H1 (cell line): ENCODE measurements around the gene FBLN2. TPM values are rescaled to one million over a fixed set of nuclear protein-coding genes. Genes with fewer than 3 reads are reported as not detected.

ENCODE experiments used
- CTCF ChIA-PET: fragments of 300-600 bp; sonication (Branson Sonifier 250); formaldehyde crosslinking; loops from one replicate; lab custom pipeline; 2021; ENCODE audit not compliant: partially characterized antibody; lab: Charles Lee
- POLR2A ChIA-PET: fragments of 300-600 bp; sonication (Branson Sonifier 250); formaldehyde crosslinking; loops from one replicate; lab custom pipeline; 2021; ENCODE audit warnings: inconsistent platforms; ENCODE audit not compliant: partially characterized antibody; lab: Charles Lee
- DNase-seq, 2 experiments: peaks; one replicate each; pipeline versions ENCODE4 v3.0.0 to v3.0.0-alpha.2; 2010 to 2022; ENCODE audit warnings: low spot score in 2 of 2, low read depth in 1 of 2, mixed read lengths in 1 of 2
- FAIRE-seq: peaks from 2 replicates; lab custom pipeline; 2011; peaks lifted over from hg19 to GRCh38; lab: Jason Lieb, UNC
- H2AFZ ChIP-seq: 2 replicates; pipeline ENCODE4 v1.8.1; 2012; ENCODE audit warnings: low read length, inconsistent platforms
- H2AK5ac ChIP-seq: 2 replicates; pipeline ENCODE4 v1.6.1; 2013; ENCODE audit warnings: low read depth, low read length
- H2BK120ac ChIP-seq: replicated peaks from 2 replicates; pipeline ENCODE3; 2013; ENCODE audit warnings: low read depth, low read length, inconsistent platforms
- H2BK12ac ChIP-seq: 2 replicates; pipeline ENCODE4 v1.6.1; 2013; ENCODE audit warnings: low read depth, low read length
- H2BK15ac ChIP-seq: 2 replicates; pipeline ENCODE4 v1.6.1; 2013; ENCODE audit warnings: low read length
- H2BK20ac ChIP-seq: 2 replicates; pipeline ENCODE4 v1.6.1; 2013; ENCODE audit warnings: low read length
- H2BK5ac ChIP-seq: 2 replicates; pipeline ENCODE4 v1.6.1; 2013; ENCODE audit warnings: low read depth, low read length
- H3K14ac ChIP-seq: 2 replicates; pipeline ENCODE4 v1.6.1; 2013; ENCODE audit warnings: inconsistent platforms; ENCODE audit not compliant: insufficient read length
- H3K18ac ChIP-seq: 2 replicates; pipeline ENCODE4 v1.6.1; 2013; ENCODE audit warnings: low read length; ENCODE audit errors: extremely low read depth
- H3K23ac ChIP-seq: 2 replicates; pipeline ENCODE4 v1.6.1; 2013; ENCODE audit warnings: inconsistent platforms; ENCODE audit not compliant: insufficient read length
- H3K23me2 ChIP-seq: 2 replicates; pipeline ENCODE4 v1.6.1; 2013; ENCODE audit warnings: low read depth, low read length
- H3K27ac ChIP-seq: 2 replicates; pipeline ENCODE4 v1.6.1; 2011; ENCODE audit warnings: low read depth, low read length, inconsistent platforms
- H3K27me3 ChIP-seq, 4 experiments: replicated peaks in 1 of 4; 1 replicate in 1 of 4; 2 replicates in 3 of 4; pipeline versions ENCODE4 v1.6.1 to v1.8.1; 2011 to 2013; ENCODE audit warnings: low read length in 3 of 4, mild to moderate bottlenecking in 3 of 4, inconsistent platforms in 2 of 4, mixed read lengths in 2 of 4, moderate library complexity in 1 of 4; ENCODE audit not compliant: control insufficient read depth in 3 of 4, insufficient read depth in 3 of 4; ENCODE audit errors: extremely low read depth in 1 of 4
- H3K36me3 ChIP-seq, 4 experiments: 2 replicates each; pipeline versions ENCODE4 v1.6.1 to v1.8.1; 2011 to 2013; ENCODE audit warnings: mild to moderate bottlenecking in 4 of 4, low read length in 3 of 4, moderate library complexity in 2 of 4, control low read depth in 1 of 4, inconsistent platforms in 1 of 4; ENCODE audit not compliant: insufficient read depth in 4 of 4, control insufficient read depth in 2 of 4
- H3K4ac ChIP-seq: replicated peaks from 2 replicates; pipeline ENCODE3; 2013; ENCODE audit warnings: low read length, low read depth, mixed read lengths, inconsistent platforms; ENCODE audit not compliant: insufficient read length
- H3K4me1 ChIP-seq, 4 experiments: replicated peaks in 1 of 4; 1 replicate in 1 of 4; 2 replicates in 3 of 4; pipeline versions ENCODE4 v1.6.1 to v1.8.1; 2011 to 2013; ENCODE audit warnings: low read length in 3 of 4, inconsistent platforms in 2 of 4, mixed read lengths in 1 of 4; ENCODE audit not compliant: insufficient read depth in 4 of 4, control insufficient read depth in 3 of 4
- H3K4me2 ChIP-seq, 2 experiments: 2 replicates each; pipeline versions ENCODE4 v1.6.1 to v1.8.1; 2011 to 2013; ENCODE audit warnings: low read depth in 2 of 2, low read length in 2 of 2, control low read depth in 1 of 2, inconsistent platforms in 1 of 2, mild to moderate bottlenecking in 1 of 2; ENCODE audit not compliant: insufficient read depth in 1 of 2
- H3K4me3 ChIP-seq, 4 experiments: fragments of 200-600, 300-600 bp in 1 of 4; sonication (generic), shearing (Covaris generic), sonication (Bioruptor Twin) in 1 of 4; 2 replicates each; pipeline versions ENCODE4 v1.5.1 to v1.8.1; 2011 to 2016; ENCODE audit warnings: low read length in 4 of 4, low read depth in 3 of 4, control low read depth in 2 of 4, inconsistent platforms in 2 of 4, mild to moderate bottlenecking in 2 of 4, mixed read lengths in 1 of 4, moderate library complexity in 1 of 4; ENCODE audit not compliant: insufficient read depth in 2 of 4; ENCODE audit errors: extremely low read depth in 1 of 4
- H3K56ac ChIP-seq: replicated peaks from 2 replicates; pipeline ENCODE3; 2013; ENCODE audit warnings: low read depth, mild to moderate bottlenecking, mixed read lengths, low read length, inconsistent platforms; ENCODE audit not compliant: insufficient read length
- H3K79me1 ChIP-seq: 2 replicates; pipeline ENCODE4 v1.6.1; 2013; ENCODE audit warnings: low read depth, low read length, control low read depth
- H3K79me2 ChIP-seq, 2 experiments: 2 replicates each; pipeline versions ENCODE4 v1.6.1 to v1.8.1; 2012 to 2013; ENCODE audit warnings: low read length in 2 of 2, mild to moderate bottlenecking in 2 of 2, inconsistent platforms in 1 of 2; ENCODE audit not compliant: insufficient read depth in 2 of 2, control insufficient read depth in 1 of 2
- H3K9ac ChIP-seq, 4 experiments: replicated peaks in 1 of 4; 1 replicate in 1 of 4; 2 replicates in 3 of 4; pipeline versions ENCODE4 v1.6.1 to v1.8.1; 2011 to 2013; ENCODE audit warnings: low read depth in 3 of 4, low read length in 3 of 4, control low read depth in 2 of 4, mild to moderate bottlenecking in 2 of 4, moderate library complexity in 2 of 4, inconsistent platforms in 1 of 4; ENCODE audit errors: extremely low read depth in 1 of 4
- H3K9me3 ChIP-seq, 2 experiments: 2 replicates each; pipeline versions ENCODE4 v1.6.1 to v1.8.1; 2012 to 2013; ENCODE audit warnings: mild to moderate bottlenecking in 2 of 2, moderate library complexity in 2 of 2, control low read depth in 1 of 2, inconsistent platforms in 1 of 2, low read depth in 1 of 2, low read length in 1 of 2, mixed read lengths in 1 of 2; ENCODE audit not compliant: insufficient read depth in 2 of 2
- H4K20me1 ChIP-seq, 2 experiments: replicated peaks in 1 of 2; 2 replicates each; pipeline versions ENCODE3 to v1.8.1; 2011 to 2013; ENCODE audit warnings: inconsistent platforms in 2 of 2, low read length in 2 of 2, mild to moderate bottlenecking in 1 of 2; ENCODE audit not compliant: insufficient read depth in 2 of 2, control insufficient read depth in 1 of 2
- H4K5ac ChIP-seq: 2 replicates; pipeline ENCODE4 v1.6.1; 2013; ENCODE audit warnings: low read length, low read depth, mixed read lengths, inconsistent platforms; ENCODE audit not compliant: insufficient read length
- H4K8ac ChIP-seq: 2 replicates; pipeline ENCODE4 v1.8.0; 2013; ENCODE audit warnings: mild to moderate bottlenecking, moderate library complexity, low read length, inconsistent platforms; ENCODE audit not compliant: insufficient read depth; ENCODE audit errors: extremely low read depth
- H4K91ac ChIP-seq: replicated peaks from 2 replicates; pipeline ENCODE3; 2013; ENCODE audit warnings: low read length, mixed read lengths, inconsistent platforms; ENCODE audit not compliant: insufficient read length
- ASH2L ChIP-seq: fragments of 200-600, 300-600 bp; sonication (generic); IDR thresholded peaks from one replicate; pipeline ENCODE4 v1.7.1; 2017; ENCODE audit warnings: low read length
- CEBPB ChIP-seq: IDR thresholded peaks from 2 replicates; pipeline ENCODE4 v1.6.1; 2012; ENCODE audit warnings: low read depth, low read length
- CTBP2 ChIP-seq: IDR thresholded peaks from 2 replicates; pipeline ENCODE4 v1.7.0; 2011; ENCODE audit warnings: borderline replicate concordance, mild to moderate bottlenecking, moderate library complexity, mixed read lengths, low read length; ENCODE audit not compliant: insufficient read depth, insufficient read length
- CTCF ChIP-seq, 3 experiments: IDR thresholded peaks; 1 replicate in 2 of 3; 2 replicates in 1 of 3; pipeline versions ENCODE4 v1.5.1 to v1.6.1; 2011; ENCODE audit warnings: low read length in 3 of 3, mild to moderate bottlenecking in 3 of 3, inconsistent platforms in 2 of 3, low read depth in 1 of 3, moderate library complexity in 1 of 3; ENCODE audit not compliant: insufficient read depth in 1 of 3; ENCODE audit errors: control extremely low read depth in 1 of 3
- GTF2F1 ChIP-seq: IDR thresholded peaks from 2 replicates; pipeline ENCODE4 v1.6.1; 2012; ENCODE audit warnings: low read depth, low read length, improper control_type of control experiment, borderline replicate concordance
- NRF1 ChIP-seq: IDR thresholded peaks from 2 replicates; pipeline ENCODE4 v1.6.1; 2011; ENCODE audit warnings: mild to moderate bottlenecking, low read depth, low read length, improper control_type of control experiment
- PHF8 ChIP-seq: fragments of 200-600 bp; sonication (generic); conservative IDR thresholded peaks from 2 replicates; pipeline ENCODE4 v1.7.1; 2012; ENCODE audit warnings: low read depth, mild to moderate bottlenecking, inconsistent platforms, low read length, moderate library complexity
- SIN3A ChIP-seq, 2 experiments: IDR thresholded peaks in 1 of 2; conservative IDR thresholded peaks in 1 of 2; 2 replicates each; pipeline ENCODE4 v1.6.1; 2011 to 2012; ENCODE audit warnings: low read length in 2 of 2, improper control_type of control experiment in 1 of 2, low read depth in 1 of 2, mild to moderate bottlenecking in 1 of 2
- SIX5 ChIP-seq: IDR thresholded peaks from 2 replicates; pipeline ENCODE4 v1.6.1; 2011; ENCODE audit warnings: mild to moderate bottlenecking, low read depth, low read length
- SP2 ChIP-seq: IDR thresholded peaks from 2 replicates; pipeline ENCODE4 v1.6.1; 2012; ENCODE audit warnings: mild to moderate bottlenecking, low read length, inconsistent platforms
- TBP ChIP-seq: IDR thresholded peaks from 2 replicates; pipeline ENCODE4 v1.6.1; 2011; ENCODE audit warnings: low read depth, low read length, improper control_type of control experiment
- TCF12 ChIP-seq: IDR thresholded peaks from 2 replicates; pipeline ENCODE4 v1.6.1; 2011; ENCODE audit warnings: low read depth, mild to moderate bottlenecking, low read length
- WGBS, 2 experiments: shearing (Covaris generic) in 1 of 2; methylation state at CpG; one replicate each; pipeline versions ENCODE4 v1.1.6 to v1.1.7; 2013 to 2015; ENCODE audit warnings: low lambda C conversion rate in 2 of 2, mixed read lengths in 2 of 2, inconsistent platforms in 1 of 2, low coverage in 1 of 2, missing lambda C conversion rate in 1 of 2; ENCODE audit not compliant: insufficient replicate concordance in 2 of 2, insufficient coverage in 1 of 2, insufficient read length in 1 of 2; ENCODE audit errors: extremely low coverage in 1 of 2, missing lambda C conversion rate in 1 of 2; 5-methylcytosine and 5-hydroxymethylcytosine counted together
- polyA plus RNA-seq, 7 experiments: library from polyadenylated mRNA; depleted of rRNA in 3 of 7; stranded (reverse) in 5 of 7; unstranded in 2 of 7; fragments of >200 nt in 5 of 7; fragments of 200-250 nt in 2 of 7; gene quantifications; 1 replicate in 5 of 7; 2 replicates in 1 of 7; 4 replicates in 1 of 7; pipeline versions ENCODE4 v1.2.1 to v1.2.3, GENCODE V29; 2011 to 2013; ENCODE audit warnings: missing spikeins in 2 of 7, mixed read lengths in 2 of 7
- total RNA-seq: library from RNA; stranded (reverse); fragmentation: NEBNext Ultra II Directional; extraction: Animal tissue kit (Norgen Biotek cat#: 25700); gene quantifications from 2 replicates; pipeline ENCODE4 v1.2.1, GENCODE V29; 2021

Gene FBLN2
- total and polyA plus RNA-seq, 2 of the 8 experiments (the other 6 are each of a cell fraction or from before 2014, with no cell fraction given): 17.4 to 24.2 TPM

GRCh38 chr3:13539292-13539638 lies 9.7 kb upstream of the FBLN2 start:
- no peak overlapping the region for H3K4me2 ChIP-seq
- H4K8ac ChIP-seq: peak overlapping the region; percentile 48
- TF ChIP-seq CEBPB: no peak
- no peak for TF ChIP-seq ASH2L
- TF ChIP-seq CTCF (IDR thresholded peaks at IDR 0.05; ENCODE audit: control extremely low read depth in 1 of 3, insufficient read depth in 1 of 3, low read depth in 1 of 3, low read length in 3 of 3): no peak
- no peak for TF ChIP-seq TBP
- no peak for TF ChIP-seq SP2
- TF ChIP-seq NRF1: no peak
- no peak for TF ChIP-seq PHF8
- no peak for TF ChIP-seq SIX5
- TF ChIP-seq GTF2F1: no peak
- no peak for TF ChIP-seq SIN3A (conservative IDR thresholded peaks at IDR 0.05 in 1 of 2, IDR thresholded peaks at IDR 0.05 in 1 of 2; ENCODE audit: low read depth in 1 of 2, low read length in 2 of 2)
- no peak for TF ChIP-seq CTBP2
- no peak for TF ChIP-seq TCF12

More at GRCh38 chr3:13539292-13539638, 9.7 kb upstream of the FBLN2 start:
- no peak overlapping the region for H4K5ac ChIP-seq
- no peak for FAIRE-seq
- no peak overlapping the region for H2AFZ ChIP-seq
- CTCF ChIA-PET: interaction anchor here (0.7 to 51.2 kb wide), 22 partner anchors 8 to 323 kb away, joined by 3 to 856 read pairs (median 4); no protein-coding TSS in a partner anchor
- no peak overlapping the region for H3K56ac ChIP-seq
- H3K4me1 ChIP-seq: peaks cover 0 to 5% (median 2%) of the 10 kb centered on the region in 4 experiments; a peak in 2 of 7 replicates
- H3K9ac ChIP-seq: no peak overlapping the region
- H2BK120ac ChIP-seq: no peak overlapping the region
- no peak overlapping the region for H3K4ac ChIP-seq
- POLR2A ChIA-PET: interaction anchor here (1.0 to 2.2 kb wide), 3 partner anchors 9 to 106 kb away, joined by 3 to 7 read pairs (median 3); partner anchors contain the start of gene FBLN2
- no peak for DNase-seq
- H3K14ac ChIP-seq: no peak overlapping the region
- H2BK5ac ChIP-seq: no peak overlapping the region
- H2AK5ac ChIP-seq: no peak overlapping the region
- H3K18ac ChIP-seq: no peak overlapping the region
- H3K9me3 ChIP-seq: no peaks in the 10 kb centered on the region
- H3K4me3 ChIP-seq: no peak overlapping the region
- no peaks in the 10 kb centered on the region for H3K36me3 ChIP-seq
- H3K79me1 ChIP-seq: no peaks in the 10 kb centered on the region
- 88% methylated on average over 5 of the region's 5 CpGs; no CpG with 5 or more reads in 1 of the 2 experiments for WGBS, 2 experiments
- no peaks in the 10 kb centered on the region for H3K79me2 ChIP-seq
- no peak overlapping the region for H2BK12ac ChIP-seq
- no peak overlapping the region for H3K27ac ChIP-seq
- H4K20me1 ChIP-seq: no peaks in the 10 kb centered on the region
- H3K23ac ChIP-seq: no peak overlapping the region
- H3K23me2 ChIP-seq: no peaks in the 10 kb centered on the region
- H4K91ac ChIP-seq: no peak overlapping the region
- H3K27me3 ChIP-seq: no peaks in the 10 kb centered on the region; a peak in 1 of 7 replicates
- no peak overlapping the region for H2BK20ac ChIP-seq
- no peak overlapping the region for H2BK15ac ChIP-seq
